HS-27A (cell line): ENCODE measurements around the gene PCARE.

ENCODE experiments used
- DNase-seq: peaks from one replicate; pipeline ENCODE4 v3.0.0-alpha.2; 2012; ENCODE audit warnings: low read depth, missing footprints

PCARE gene

DNA sequence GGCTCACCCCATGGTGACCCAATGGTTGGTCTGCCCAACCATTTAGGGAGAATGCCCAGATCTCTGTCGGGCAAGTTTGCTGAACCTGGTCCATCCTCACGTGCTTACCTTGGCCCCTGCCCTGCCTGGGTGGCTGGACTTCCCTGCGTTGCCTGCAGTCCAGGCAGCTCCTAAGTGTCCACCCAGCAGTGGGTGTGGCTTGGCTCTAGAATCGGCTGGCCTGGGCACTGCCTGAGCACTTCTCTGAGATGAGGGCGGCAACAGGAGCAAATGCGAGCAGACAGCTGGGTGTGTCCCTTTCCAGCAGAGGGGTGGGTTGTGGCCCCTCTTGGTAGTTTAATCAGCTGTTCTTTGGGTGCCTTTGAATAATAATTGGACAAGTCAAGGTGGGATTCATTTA lies 11.3 kb downstream of the PCARE start:
- no peak for DNase-seq

DNA sequence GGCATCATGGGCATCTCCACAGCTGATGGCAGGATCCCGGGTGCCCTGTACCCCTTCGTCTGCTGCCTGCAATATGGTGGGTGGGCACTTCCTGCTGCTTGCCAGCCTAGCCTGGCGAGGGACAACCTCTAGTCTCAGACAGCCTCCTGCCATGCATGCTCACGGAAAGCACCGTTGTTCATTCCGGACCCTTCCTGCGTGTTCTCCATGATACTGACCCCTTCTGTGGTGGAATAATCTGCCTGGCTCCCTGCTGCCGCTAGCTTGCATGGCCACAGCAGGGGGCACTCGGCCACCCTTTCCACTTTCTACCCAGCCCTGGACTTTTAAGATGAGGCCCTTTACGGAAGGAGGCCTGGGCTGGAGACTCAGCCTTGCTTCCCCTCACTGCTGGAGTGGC lies 12.0 kb downstream of the PCARE start:
- DNase-seq = no peak

DNA sequence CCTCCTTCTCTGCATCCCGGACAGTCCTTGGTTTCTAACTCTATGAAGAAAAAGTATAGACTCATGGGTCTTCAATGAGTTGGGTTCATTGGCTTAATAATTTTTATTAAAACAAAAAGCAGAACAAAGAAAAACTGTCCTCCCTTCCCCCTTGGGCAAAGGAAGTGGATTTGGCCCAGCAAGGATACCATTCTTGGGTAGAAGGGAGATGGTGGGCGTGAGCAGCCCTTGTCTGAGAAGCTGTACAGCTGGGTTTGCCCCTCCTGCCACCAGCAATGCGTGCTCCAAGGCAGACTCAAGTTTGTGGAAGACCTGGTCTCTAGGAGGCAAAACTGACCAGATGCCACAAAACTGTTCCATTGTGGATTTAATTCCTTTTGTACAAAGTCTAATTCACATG lies 12.7 kb downstream of the PCARE start:
- DNase-seq = no peak

GRCh38 chr2:29061176-29061575 lies 13.1 kb downstream of the PCARE start:
- no peak for DNase-seq

- DNase-seq = no peak
These were observed 13.9 kb downstream of the PCARE start for GRCh38 chr2:29060441-29060840.

DNA sequence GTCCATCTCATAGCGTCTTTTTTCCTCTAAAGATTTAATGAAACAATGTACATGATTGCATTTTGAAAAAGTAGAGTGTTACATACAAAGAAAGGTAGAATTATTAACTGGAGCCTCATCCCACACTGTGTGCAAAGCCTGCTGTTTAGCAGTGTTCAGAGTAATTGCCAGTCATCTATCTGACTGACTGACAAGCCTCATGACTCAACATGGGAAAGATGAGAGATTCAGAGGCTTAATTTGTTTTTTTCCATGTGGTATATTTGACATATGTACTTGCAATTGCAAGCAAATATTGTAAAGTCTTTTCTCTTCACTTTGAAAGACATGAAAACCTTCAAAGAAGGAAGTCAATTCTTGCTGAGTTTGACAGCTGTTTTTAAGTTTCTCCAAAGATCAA lies 14.7 kb downstream of the PCARE start:
- DNase-seq = no peak

DNA sequence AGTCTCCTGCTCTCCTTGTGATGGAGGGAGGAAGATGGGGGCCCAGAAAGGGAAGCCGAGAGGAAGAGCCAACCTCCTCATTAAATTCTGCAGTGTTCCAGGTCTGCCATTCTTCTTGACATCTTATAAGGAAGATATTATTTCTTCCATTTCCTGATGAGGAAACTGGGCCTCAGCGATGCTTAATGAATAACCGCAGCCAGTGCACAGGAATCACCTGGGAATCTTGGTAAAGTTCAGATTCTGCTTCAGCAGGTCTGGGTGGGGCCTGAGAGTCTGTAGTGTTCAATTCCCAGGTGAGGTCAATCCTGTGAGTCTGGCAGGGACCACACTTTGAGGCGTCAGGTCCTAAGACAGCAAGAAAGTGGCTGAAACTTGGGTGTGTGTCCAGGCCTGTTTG lies 17.3 kb downstream of the PCARE start:
- DNase-seq = no peak

DNA sequence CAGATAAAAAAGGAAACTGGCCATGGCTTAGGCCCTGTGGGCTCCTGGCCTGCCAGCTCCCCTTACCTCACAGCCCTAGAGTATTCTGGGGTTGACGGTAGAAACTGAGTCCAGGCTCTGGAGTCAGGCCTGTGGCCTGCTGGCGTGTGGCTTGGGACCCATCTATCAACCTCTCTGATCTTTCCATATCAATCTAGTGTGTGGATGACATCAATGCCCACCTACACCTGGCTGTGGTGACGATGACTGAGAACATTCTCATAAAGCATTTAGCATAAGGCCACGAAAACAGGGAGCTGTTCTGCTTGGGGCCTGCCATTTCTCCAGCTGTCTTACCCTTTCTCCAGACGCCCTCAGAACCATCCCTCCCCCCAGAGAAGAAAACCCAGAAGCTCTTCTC lies 17.9 kb downstream of the PCARE start:
- DNase-seq = no peak

DNA sequence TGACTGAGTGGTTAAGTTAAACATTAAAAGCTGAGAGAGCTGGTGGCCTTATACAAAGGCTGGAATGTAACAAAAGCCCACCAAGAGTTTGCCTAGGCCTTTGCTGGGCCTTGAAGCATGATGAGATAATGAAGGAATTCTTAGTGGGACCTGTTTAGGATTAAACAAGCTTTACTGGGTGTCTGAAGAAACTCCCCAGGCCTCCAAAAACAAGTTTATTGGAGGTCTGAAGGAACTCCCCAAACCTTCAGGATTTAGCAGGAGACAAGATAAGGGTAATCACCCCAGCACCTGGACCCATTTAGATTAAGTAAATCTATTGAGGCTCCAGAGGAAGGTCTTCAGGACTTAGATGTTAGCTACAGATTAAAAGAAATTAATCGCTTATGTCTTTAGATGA lies 18.7 kb downstream of the PCARE start:
- DNase-seq = no peak

DNA sequence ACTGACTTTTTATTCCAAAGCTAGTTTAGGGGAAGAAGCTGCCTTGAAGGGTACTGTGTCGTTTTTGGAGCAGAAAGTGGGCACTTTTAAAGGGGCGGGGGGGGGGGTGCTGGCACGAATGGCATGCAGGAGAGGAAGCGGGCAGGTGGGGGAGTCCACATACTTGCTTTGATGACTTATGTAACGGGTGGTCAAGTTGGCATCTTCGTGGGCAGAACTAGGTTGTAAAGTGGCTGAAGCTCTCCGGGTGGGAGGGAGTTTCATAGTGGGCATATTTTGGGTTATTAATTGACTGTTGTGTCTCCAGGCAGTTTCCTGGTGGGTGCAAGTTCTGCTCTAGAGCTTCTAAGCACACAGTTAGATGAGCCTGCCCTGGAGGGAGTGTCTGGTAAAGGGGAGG lies 19.9 kb downstream of the PCARE start:
- no peak for DNase-seq

DNA sequence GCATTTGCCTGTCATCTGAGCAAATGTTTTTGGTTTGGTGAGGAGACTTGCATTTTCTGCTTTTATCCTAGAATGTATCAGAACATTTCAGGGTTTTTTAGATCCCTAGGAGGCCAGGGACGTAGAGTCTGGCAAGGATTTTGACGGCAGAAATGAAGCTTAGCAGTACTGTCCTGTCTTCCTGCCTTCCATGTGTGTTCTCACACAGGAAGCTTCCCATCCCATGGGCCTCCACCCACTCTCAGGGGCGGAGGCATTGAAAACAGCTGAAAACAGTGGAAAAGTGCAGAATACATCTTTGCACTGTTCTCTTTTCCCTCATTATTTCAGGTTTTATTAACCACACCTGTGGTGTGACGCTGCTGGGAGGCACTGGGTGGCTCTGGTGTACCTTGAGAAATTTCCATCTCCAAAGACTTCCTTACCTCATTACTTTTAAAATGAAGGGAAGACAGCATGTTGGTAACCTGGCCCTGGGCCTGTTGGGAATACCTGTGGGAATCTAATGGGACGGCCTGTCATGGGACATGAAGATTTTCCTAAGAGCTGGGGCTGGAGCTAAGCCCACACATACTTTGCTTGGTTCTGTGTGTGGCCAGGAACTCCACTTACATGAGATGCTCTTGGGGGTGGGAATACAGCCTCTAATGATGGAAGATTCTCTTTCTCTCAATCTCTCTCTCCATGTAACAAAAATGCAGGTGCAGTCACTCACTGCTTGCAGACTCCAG lies 20.5 kb downstream of the PCARE start:
- no peak for DNase-seq

- no peak for DNase-seq
These were observed 21.1 kb downstream of the PCARE start for GRCh38 chr2:29053223-29053622.

- no peak for DNase-seq
These were observed 21.5 kb downstream of the PCARE start for GRCh38 chr2:29052807-29053206.

DNA sequence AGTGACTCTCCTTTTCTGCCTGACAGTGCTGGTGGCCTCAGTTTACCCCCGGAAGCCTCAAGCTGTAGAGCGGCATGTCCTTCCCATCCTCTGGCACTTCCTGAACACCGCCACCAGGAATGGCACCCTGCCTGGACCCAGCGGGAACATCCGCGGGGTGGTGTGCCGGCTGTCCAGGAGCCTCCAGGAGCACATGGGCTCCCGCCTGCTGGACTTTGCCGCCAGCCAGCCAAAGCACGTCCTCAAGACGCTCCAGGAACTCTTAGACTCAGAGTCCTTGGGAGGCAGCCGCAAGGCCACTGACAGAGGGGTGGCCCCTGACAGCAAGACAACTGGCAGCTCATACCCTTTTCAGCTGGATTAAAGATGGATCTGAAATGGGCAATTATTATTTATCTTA lies 22.6 kb downstream of the PCARE start:
- DNase-seq = no peak

DNA sequence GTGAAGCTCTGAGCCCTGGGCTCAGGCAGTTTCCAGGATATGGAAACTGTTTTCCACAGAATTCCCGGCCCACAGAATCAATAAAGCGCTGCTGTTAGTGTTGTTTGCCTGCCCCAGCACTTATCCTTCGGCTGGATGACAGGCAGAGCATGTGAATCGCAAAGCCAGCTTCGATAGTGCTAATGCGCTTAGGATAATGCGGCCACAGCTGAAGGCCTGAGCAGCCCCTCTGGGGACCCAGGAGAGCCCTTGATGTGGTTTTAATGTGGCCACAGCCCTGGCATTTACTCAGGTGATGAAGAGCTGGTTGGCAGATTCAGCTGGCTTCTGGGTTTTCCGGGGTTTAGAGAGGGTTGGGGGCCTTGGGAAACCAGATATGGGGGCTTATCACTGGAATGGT lies 23.7 kb downstream of the PCARE start:
- DNase-seq = no peak

- DNase-seq = no peak
These were observed 27.1 kb downstream of the PCARE start for GRCh38 chr2:29047083-29047845.

DNA sequence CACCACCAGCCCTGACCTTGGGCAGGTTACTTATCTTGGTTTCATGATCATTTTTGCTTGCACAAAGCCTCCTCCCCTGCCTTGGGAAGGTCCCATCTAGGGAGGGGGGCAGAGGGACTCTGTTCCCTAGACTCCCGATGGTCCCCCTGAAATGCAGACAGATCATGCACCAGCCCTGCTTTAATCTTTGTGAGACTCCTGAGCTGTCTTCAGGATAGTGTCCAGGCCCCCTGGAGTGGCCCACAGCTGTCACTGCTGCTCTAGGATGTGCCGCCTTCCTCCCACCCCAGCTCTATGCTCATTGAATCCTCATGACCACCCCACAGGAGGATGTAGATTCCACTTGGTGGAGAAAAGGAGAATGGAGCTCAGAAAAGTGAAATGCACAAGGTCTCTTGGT lies 28.0 kb downstream of the PCARE start:
- DNase-seq = no peak

- no peak for DNase-seq
These were observed 29.9 kb downstream of the PCARE start for GRCh38 chr2:29044459-29044858.

GRCh38 chr2:29042561-29043075 lies 31.7 kb downstream of the PCARE start:
- no peak for DNase-seq

DNA sequence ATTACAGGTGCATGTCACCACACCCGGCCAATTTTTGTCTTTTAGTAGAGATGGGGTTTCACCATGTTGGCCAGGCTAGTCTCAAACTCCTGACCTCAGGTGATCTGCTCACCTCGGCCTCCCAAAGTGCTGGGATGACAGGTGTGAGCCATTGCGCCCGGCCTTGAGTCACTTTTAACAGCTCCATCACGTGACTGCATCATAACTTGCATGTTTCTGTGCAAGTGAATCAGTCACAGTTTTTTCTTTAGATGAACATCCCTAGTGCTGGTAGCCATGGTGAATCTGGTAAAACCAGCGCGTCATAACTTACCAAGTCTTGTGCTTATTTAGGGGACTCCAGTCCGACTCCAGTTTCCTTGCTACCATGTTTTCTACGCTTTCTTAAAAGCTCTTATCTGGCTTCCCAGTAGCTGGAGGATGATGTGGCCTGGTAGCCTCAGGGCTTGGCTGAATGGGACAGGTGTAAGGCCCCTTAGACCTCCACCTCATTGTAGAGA lies 33.1 kb downstream of the PCARE start:
- no peak for DNase-seq

DNA sequence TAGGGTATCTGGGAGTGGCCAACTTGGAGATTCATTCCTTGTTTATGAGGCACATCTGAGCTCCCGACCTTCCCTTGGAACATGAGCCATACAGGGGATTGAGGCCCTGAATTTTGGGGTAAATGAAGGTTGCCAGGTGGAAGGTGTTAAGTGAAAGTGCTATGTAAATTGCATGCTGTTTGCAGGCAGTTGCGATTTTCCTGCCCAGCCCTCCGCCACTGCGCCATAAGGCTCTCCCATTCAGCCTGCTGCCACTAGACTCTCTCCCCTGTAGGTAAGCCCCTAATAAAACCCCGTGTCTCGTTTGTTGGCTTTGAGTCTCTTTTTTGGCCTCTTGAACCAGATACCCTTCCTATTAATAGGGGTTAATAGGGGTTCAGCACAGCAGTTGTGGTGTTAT lies 33.8 kb downstream of the PCARE start:
- DNase-seq = no peak

DNA sequence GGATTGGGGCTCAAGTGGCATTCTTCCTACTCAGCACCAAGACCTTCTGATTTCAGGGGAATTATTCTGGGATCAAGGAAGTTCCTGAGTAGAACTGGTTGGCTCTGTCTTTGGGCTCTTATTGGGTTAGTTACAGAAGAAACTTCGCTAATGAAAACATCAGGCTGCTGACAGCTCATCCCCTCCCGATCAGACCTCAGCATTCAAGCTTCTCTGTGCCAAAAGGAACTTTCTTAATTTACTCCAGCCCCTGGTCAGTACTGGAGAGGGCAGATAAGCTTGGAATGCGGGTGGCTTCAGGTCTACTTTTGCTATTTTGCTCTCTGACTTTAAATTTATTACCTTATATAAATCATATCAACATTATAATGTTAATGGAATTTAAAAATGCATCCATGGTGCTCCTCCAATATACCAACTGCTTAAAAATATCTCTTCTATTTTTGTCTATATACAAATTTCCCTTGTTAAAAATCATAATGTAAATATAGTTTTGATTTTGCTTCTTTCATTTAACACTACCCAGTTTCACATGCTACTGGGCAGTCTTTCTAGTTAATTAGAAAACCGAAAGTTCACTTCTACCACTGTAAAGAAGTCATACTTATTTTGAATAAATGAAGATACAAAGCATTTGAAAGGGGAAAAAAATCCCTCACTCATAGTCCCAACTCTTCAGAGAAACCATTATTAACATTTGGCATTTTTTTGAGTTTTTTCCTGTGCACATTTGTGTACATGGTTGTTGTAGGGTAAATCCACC lies 34.4 kb downstream of the PCARE start:
- no peak for DNase-seq
